ENCODE data around the gene PPIC.

PPIC gene

DNA sequence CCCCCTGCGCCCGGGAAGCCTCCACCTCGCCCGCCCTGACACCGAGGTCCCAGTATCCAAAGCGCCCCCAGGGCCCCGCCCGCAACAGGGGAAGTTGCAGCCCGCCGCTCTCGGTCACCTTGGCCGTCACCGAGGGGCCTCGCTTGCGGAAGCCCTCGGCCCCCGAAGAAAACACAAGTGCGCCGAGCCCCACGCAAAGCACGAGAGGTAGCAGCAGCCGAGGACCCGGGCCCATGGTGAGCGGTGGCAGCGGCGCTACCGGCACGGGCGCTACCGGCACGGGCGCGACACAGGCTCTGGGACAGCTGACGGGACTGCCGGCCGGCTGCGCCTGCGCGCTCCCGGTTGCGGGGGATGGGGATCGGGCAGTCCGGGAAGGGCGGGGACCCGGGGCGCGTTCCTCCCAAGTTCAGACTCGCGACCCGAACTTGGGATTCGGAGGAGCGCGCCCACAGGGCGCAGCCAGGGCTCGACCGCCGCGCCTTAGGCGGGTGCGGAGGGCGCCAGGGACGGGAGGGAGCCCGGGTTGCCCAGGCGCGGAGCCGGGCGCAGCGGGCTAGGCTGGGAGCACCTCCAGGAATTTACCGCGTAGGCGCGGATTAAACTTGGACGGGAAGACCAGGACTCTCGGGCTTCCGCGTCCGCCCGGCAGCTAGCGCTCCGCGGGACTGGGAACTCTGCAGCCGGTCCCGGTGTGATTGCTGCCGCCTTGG lies at the start of gene PPIC:
PPIC (minus strand) TSS at position 335 of the 713 bp plus-strand sequence; CDS start at position 235, 100 bp downstream.
- DNase-seq (ENCODE audit: low spot score), result peak; percentile 55

DNA sequence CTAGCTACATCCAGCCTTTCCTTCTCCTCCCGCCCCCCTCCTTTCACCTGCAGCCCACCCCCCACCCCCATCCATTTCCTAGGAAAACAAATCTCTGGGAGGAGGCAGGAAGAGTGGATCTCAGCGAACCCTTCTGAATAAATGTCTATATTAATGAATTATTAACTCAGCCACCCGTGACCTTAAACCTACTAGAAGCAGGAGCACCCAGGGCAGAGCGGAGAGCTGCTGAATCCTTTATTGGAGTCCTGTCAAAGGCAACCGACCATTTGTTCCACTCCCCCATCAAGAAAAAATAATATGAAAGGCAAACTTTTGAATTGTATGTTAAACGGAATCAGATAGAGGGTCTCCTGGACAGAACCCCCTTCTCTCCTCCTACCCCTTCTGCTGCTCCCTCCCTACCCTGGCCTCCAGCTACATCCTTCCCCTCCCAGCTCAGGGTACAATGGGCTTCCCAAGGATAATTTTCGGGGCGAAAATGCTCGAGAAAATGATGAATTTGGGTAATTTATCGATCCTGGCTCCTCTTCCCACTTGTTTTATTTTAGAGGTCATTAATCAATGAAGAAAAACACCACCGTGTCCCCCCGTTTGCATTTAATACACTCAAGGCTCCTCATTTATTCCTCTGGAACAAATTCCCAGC lies 49.2 kb upstream of the PPIC start:
- no peak for DNase-seq (ENCODE audit: low spot score)

DNA sequence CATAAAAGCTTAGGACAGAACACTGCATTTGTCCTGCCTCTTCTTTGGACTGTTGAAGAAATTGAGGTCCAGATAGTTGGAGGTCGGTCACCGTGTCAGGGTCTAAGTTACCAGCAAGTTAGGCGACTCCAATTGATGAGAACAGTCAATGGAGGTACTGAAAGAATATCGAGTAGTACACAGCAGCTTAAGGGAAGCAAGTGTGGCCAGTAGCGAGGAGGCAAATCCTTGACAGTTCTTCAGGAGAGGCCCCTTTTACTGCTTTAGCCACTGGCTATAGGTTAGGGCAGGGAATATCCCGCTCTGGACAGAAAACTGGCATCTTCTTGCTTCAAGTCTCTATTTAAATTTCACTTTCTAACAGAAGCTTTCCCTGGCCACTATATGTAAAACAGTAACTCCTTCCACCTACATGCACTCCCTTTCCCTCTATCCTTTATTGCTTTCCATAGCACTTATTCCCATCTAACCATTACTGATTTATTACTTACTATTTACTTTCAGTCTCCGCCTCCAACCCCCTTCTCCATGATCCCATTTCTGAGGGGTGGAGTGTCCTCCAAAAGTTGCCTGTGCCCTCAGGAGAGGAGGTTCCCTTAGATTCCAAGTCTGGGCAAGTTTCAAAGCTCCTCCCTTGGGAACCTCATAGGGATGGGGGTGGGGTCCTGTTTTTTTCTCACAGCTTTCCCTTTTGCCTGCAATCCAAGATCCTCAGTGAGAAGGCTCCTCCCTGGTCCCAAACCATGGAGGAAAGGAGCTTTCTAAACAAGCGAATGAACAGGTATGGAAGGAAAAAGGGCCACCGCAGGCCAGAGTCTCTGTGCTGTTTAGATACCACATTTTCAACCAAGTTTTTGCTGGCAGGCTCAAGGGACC lies 48.4 kb upstream of the PPIC start:
- no peak for DNase-seq (ENCODE audit: low spot score)

DNA sequence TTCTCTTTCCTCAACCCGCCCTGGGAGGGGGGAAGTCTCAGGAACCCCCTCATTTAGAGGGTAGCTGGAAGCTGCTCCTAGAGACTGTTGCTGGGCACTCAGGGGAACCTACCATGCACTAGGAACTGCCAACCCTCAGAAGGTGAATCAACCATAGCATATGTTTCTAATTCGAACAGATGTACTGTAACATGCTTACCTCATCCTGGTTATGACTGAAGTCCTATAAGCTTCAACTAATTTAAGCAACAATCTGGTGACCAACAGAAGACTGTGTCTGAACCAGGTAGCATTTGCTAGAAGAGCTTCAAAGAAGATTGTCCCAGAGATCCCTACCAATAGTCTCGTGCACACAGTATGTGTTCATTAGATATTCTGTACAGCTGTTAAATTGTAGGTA lies 46.8 kb upstream of the PPIC start:
- DNase-seq (ENCODE audit: low spot score), result no peak

DNA sequence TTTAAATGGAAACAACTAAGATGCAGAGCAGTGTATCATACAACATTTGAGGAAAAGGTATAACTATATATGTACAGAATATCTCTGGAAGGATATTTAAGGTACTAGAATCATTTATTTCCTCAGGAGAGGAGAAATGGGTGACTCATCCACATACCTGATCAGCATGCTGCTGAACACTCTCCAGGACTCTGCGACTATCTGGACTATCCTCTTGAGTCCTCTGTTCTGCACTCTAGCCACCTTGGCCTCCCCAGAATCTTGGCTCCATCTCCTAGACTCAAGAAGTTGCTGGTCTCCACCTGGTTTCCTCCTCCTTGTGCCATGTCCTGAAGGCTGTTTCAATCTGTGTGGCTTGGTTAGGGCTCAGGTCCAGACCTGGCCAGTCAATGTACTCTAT lies 43.7 kb upstream of the PPIC start:
- no peak for DNase-seq (ENCODE audit: low spot score)

DNA sequence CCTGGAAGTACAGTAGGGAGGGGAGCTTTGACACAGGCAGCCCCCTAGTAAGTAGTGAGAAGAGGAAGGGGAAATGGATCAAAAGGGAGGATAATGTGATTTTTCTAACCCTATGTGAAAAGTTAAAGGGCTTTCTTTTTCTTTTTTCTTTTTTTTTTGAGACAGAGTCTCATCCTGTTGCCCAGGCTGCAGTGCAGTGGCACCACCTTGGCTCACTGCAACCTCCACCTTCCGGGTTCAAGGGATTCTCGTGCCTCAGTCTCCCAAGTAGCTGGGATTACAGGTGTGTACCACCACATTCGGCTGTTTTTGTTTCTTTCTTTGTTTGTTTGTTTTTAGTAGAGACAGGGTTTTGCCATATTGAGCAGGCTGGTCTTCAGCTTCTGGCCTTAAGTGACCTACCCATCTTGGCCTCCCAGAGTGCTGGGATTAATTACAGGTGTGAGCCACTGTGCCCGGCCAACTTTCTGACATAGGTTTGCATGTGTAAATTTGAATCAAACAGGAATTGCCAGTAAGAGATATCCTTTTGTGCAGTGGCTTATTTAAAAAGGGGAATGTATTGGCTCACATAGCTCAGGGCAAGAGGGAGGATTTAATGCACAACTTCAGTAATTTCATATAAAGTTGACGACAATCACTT lies 39.1 kb upstream of the PPIC start:
- no peak for DNase-seq (ENCODE audit: low spot score)

DNA sequence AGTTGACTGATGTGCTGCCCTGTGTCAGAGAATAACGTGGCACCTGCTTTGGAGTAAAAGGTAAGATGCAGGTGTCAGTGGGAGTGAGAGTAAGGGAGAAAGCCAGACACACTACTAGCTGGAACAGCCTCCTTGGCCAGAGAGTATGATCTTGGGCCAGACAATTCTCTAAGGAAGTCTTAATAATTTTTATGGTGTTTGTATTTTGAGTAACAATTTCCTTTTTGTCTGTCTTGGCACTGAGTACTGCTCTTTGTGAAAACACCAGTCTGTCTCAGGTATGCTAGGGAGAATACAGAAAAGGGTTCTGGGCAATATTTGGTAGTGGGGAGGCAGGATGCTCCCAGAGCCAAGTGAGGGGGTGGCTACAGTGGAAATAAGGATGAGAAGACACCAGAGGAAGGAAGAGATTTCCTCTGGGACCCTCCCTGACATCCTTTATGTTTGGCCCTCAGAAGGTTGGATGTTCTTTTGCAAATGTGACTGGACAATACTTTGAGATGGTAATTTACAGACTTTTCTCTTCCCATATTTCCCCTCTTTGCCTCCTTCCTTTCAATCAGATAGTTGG lies 31.9 kb upstream of the PPIC start:
- no peak for DNase-seq (ENCODE audit: low spot score)

DNA sequence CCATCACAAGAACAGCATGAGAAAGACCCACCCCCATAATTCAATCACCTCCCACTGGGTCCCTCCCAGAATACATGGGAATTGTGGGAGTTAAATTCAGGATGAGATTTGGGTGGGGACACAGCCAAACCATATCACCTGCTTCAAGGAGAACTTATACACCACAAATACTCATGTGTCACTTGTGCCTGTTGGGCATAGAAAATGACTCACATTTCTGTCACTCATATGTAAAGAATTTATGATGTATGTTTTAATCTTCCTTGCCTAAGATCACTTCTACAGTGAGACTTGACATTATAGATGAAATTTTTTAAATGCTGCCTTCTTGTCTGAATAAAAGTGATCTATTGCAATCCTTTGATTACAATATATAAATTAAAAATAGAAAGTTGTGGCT lies 29.5 kb upstream of the PPIC start:
- DNase-seq (ENCODE audit: low spot score), result no peak

DNA sequence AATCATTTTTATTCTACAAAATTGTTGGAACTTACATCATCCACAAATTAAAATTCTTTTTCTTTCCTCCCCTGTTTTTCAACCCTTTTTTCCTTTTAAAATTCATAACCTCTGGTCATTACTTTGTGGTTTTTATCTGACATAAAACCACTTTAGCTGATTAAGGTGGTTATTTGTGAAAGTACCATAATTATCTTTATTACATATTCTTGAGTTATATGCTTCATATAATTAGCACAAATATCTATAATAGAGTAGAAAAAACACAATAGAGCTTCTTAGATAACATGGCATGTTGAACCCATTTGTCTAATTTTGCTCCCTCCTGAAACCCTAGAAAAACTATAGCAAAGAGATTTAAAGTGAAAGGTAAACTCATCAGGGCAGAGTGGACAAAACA lies 22.9 kb upstream of the PPIC start:
- no peak for DNase-seq (ENCODE audit: low spot score)

DNA sequence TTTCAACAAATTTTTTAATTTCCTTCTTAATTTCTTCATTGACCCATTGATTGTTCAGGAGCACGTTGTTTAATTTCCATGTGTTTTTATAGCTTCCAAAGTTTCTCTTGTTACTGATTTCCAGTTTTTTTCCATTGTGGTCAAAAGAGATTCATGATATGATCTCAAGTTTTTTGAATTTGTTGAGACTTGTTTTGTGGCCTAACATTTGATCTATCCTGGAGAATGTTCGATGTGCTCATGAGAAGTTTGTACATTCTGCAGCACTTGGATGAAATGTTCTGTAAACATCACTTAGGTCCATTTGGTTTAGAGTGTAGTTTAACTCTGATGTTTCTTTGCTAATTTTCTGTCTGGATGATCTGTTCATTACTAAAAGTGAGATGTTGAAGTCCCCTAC lies 14.7 kb upstream of the PPIC start:
- no peak for DNase-seq (ENCODE audit: low spot score)

DNA sequence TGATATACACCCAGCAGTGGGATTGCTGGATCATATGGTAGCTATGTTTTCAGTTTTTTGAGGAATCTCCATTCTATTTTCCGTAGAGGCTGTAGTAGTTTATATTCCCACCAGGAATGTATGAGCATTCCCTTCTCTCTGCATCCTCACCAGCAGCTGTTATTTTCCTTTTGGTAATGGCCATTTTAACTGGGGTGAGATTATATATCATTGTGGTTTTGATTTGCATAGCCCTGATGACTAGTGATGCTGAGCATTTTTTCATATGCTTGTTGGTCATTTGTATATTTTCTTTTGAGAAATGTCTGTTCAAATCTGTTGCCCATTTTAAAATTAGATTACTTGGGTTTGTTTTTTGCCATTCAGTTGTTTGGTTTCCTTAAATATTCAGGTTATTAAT lies 11.2 kb upstream of the PPIC start:
- no peak for DNase-seq (ENCODE audit: low spot score)

DNA sequence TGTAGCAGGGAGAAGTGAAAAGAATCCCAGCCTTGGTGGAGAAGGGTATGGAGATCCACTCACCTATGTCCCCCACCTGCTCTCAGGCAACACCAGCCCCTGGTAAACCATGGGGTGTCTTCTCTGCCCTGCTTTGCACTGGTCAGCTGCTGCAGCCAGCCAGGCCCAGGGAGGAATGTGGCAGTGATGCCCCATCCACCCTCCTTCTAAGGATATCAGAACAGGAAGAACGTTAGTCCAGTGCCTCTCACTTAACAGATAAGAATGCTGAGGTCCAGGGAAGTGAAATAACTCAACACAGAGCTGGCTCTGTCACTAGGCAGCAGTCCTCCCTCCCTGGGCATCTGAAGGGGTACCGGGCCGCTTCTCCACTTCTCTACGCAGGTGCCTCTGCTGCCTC lies 9.7 kb upstream of the PPIC start:
- DNase-seq (ENCODE audit: low spot score), result no peak

DNA sequence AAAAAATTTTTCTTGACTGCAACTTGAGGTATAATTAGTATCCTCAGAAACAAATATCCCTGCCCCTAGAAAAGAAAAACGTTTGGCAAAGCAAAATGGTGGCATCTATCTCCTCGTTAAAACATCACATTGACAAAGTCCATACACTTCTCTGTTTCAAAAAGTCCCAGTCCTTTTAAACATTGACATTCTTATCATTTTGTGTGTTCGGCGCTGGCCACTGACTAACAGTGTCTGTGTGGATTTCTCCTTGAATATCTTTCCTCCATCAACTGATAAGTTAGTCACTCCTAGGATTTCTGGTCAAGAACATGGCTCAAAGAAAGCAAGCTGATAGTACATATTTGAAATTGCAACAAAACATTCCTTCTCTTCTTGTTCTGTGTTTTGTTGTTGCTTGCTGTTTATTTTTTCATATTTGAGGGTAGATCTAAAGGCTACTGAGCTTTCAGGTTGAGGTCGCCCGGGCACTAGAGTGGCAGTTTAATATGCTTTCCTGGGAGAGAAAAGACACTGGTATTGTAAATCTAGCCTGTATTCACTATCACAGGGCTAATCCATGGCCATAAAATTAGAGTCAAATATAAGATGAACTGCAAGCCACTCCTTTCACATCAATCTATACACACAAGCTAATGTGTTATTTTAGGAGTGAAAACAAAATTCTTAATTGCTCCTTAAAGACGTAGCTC lies 8.5 kb upstream of the PPIC start:
- DNase-seq (ENCODE audit: low spot score), result no peak

DNA sequence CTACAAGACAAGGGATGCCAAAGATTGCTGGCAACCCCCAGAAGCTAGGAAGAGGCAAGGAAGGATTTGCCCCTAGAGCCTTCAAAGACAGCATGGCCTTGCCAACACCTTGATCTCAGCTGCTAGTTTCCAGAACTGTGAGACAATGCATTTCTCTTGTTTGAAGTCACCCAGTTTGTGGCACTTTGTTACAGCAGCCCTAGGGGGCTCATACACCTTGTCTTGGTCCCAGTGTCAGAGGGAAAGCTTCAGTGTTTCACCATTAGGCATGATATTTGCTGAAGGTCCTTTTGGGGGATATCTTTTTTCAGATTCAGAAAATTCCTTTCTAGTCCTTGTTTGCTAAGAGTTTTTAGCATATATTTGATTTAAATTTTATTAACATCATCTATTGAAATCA lies 3.1 kb upstream of the PPIC start:
- DNase-seq (ENCODE audit: low spot score), result no peak

DNA sequence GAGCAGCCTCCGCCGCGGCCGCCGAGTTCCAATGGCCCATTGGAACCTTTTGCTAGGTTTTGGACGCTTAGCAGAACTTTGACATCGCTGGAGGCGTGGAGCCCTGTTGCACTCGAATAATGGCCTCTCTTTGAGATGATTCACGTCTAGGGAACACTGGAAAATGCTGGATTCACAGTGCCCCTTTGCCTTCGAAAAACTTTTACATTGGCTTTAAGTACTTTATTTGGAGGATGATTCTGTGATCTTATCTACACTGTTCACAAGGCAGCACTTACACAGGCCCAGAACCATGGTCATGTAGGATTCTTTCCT lies 536 bp upstream of the PPIC start:
- no peak for DNase-seq (ENCODE audit: low spot score)

DNA sequence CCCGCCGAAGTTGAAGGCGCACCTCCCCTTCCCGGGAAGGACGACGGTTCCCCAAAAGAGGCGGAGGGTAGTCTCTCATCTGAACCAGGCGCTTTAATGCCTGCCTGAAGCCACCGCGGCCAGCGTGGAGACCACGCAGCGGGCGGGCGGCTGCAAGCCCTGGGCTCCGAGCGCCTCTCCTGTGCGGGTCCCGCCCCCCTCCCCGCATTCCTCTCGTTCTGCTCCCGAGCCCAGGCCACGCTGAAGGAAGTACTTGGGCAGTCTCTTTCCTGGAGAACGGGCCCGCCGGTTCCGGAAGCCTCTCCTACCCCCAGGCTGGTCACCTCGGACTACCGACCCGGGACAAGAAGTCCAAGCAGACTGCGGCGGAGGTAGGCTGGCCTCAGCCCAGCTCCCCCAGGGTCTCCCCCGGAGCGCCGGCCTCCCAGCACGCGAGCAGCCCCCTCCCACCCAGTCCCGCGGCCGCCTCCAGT lies 571 bp downstream of the PPIC start:
- peak; percentile 23 for DNase-seq (ENCODE audit: low spot score)

DNA sequence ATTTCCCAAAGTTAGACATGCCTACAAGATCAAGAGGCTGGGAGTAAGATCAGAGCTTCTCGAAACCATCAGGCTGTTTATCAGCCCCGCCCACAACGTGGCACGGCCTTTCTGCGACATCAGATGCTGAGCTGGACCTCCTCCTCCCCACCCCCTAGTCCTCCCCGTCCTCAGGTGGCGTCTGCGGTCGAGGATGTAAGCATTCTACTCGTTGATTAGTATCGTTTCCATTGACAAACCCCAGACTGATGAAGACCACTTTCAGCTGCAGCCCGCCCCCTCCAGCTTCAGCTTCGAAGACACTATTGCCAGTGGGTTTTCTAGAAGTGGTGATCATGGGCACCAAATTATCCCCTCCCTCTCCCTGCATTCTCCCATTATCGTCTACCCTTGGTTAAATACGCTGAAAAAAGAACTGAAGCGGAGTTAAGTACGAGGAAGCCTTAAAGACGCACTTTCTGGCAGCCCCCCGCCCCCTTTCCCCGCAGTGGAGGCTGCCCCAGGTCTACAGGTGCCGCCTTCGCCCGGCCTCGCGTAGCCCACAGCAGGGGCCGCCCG lies 1.1 kb downstream of the PPIC start:
- peak; percentile 22 for DNase-seq (ENCODE audit: low spot score)

DNA sequence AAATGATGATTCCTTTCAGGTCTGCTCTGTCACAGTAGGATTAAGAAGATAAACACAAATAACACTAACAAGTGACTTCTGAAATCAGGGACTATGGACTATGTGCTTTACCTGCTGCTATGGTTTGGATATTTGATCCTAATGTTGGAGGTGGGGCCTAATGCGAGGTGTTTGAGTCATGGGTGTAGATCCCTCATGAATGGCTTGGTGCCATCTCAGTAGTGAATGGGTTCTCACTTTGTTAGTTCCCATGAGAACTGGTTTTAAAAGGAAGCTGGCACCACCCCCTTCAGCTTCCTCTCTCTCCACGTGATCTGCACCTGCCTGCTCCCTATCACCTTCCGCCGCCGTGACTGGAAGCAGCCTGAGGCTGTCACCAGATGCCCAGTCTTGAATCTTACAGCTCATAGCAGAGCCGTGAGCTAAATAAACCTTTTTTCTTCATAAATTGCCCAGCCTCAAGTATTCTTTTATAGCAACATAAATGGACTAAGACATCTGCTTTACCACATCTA lies 3.3 kb downstream of the PPIC start:
- no peak for DNase-seq (ENCODE audit: low spot score)

DNA sequence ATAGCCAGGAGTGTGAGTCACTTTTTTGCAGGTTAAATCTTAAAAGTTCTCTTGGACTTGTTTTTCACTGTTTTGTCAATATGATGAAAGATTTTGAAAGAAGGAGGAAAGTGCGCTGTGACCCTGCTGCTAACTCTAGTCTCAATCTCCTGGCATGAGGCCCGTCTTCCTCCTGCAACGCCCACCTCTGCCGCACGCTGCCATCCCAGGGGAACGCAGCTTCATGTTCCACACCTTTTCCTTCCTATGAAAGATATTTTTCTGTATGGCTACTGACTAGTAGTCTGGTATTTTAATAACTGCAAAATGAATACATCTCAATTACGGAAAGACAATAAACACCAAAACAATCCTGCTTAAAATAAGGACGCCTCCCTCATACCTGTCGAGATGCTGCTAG lies 8.3 kb downstream of the PPIC start:
- DNase-seq (ENCODE audit: low spot score), result no peak

DNA sequence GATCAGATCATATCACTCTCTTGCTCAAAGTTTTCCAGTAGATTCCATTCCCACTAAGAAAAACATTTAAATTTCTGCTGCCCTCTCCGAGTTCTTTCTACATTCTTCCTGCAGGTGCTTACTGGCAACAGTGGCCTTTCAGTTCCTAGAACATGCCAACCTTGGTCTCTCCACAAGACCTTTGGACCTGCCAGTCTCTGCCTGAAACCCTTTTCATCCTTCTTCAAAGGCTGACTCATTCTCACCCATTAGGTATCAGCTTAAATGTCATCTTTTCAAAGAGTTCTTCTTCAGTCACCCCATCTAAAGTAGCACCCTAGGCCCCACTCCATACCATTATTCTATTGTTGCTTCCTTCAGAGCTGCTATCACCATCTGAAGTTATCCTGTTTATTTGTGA lies 21.8 kb downstream of the PPIC start:
- DNase-seq (ENCODE audit: low spot score), result no peak

DNA sequence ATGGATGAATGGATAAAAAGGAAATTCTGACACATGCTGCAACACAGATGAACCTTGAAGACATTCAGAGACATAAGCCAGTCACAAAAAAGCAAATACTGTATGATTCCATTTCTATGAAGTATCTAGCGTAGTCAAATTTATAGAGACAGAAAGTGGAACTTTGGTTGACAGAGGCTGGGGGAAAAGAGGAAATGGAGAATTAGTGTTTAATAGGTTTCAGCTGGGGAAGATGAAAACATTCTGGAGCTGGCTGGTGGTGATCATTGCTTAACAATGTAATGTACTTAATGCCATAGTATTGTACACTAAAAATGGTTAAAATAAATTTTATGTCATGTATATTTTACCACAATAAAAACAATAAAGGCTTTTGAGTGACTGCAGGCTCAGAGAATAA lies 24.2 kb downstream of the PPIC start:
- DNase-seq (ENCODE audit: low spot score), result no peak
